Hematopoietic multipotent progenitor cell treated with erythropoietin and hydrocortisone succinate and interleukin-3 and kit ligand, for 4 days (in vitro differentiated cells): Measurements from ENCODE around the gene R3HCC1L.
"Not testable (repeated sequence)": the region's sequence is repeated elsewhere in the genome, so short reads cannot be mapped to it uniquely, and the experiment has no call there.

Experiments used
- DNase-seq: peaks from one replicate; pipeline ENCODE4 v3.0.0-alpha.2; 2015

The R3HCC1L gene

GRCh38 chr10:98182351-98182915 lies 48.0 kb downstream of the R3HCC1L start:
- DNase-seq: not testable (repeated sequence)

- DNase-seq: no peak
Observed at GRCh38 chr10:98186681-98187080, 52.2 kb downstream of the R3HCC1L start.

GRCh38 chr10:98190773-98191172 lies 56.3 kb downstream of the R3HCC1L start:
- DNase-seq: not testable (repeated sequence)

GRCh38 chr10:98193037-98193436 lies 58.6 kb downstream of the R3HCC1L start:
- no peak for DNase-seq

- DNase-seq: no peak
Observed at GRCh38 chr10:98194633-98195032, 60.2 kb downstream of the R3HCC1L start.

- DNase-seq: no peak
Observed at GRCh38 chr10:98195120-98195519, 60.7 kb downstream of the R3HCC1L start.

GRCh38 chr10:98196985-98197384 lies 62.5 kb downstream of the R3HCC1L start:
- DNase-seq: no peak

- no peak for DNase-seq
Observed at GRCh38 chr10:98201760-98202159, 67.3 kb downstream of the R3HCC1L start.

- DNase-seq: no peak
Observed at GRCh38 chr10:98202378-98202777, 67.9 kb downstream of the R3HCC1L start.

- DNase-seq: no peak
Observed at GRCh38 chr10:98205351-98205750, 70.9 kb downstream of the R3HCC1L start.

- no peak for DNase-seq
Observed at GRCh38 chr10:98208925-98209324, 74.5 kb downstream of the R3HCC1L start.

GRCh38 chr10:98209441-98209840 lies 75.0 kb downstream of the R3HCC1L start:
- DNase-seq: no peak

- no peak for DNase-seq
Observed at GRCh38 chr10:98212196-98212595, 77.7 kb downstream of the R3HCC1L start.

GRCh38 chr10:98213740-98214139 lies 79.3 kb downstream of the R3HCC1L start:
- DNase-seq: no peak

GRCh38 chr10:98215373-98215772 lies 80.9 kb downstream of the R3HCC1L start:
- DNase-seq: no peak

- peak; percentile 62 for DNase-seq
Observed at GRCh38 chr10:98217801-98218200, 83.3 kb downstream of the R3HCC1L start.

GRCh38 chr10:98223874-98224273 lies 89.4 kb downstream of the R3HCC1L start:
- no peak for DNase-seq

- DNase-seq: no peak
Observed at GRCh38 chr10:98224509-98224908, 90.1 kb downstream of the R3HCC1L start.

- DNase-seq: peak; percentile 31
Observed at GRCh38 chr10:98224996-98225395, 90.5 kb downstream of the R3HCC1L start.

GRCh38 chr10:98226508-98227144 lies 92.2 kb downstream of the R3HCC1L start:
- peak; percentile 76 for DNase-seq

- DNase-seq: not testable (repeated sequence)
Observed at GRCh38 chr10:98227713-98228112, 93.3 kb downstream of the R3HCC1L start.

GRCh38 chr10:98228266-98228665 lies 93.8 kb downstream of the R3HCC1L start:
- DNase-seq: not testable (repeated sequence)

GRCh38 chr10:98231417-98231816 lies 97.0 kb downstream of the R3HCC1L start:
- no peak for DNase-seq

GRCh38 chr10:98235846-98236245 lies 101.4 kb downstream of the R3HCC1L start:
- DNase-seq: no peak

GRCh38 chr10:98236862-98237261 lies 102.4 kb downstream of the R3HCC1L start:
- DNase-seq: peak; percentile 87
